ENCODE measurements around the gene ATG14. TPM values are rescaled to one million over a fixed set of nuclear protein-coding genes. Genes with fewer than 3 reads are reported as not detected.

Gene ATG14
- total and polyA plus RNA-seq, 2 donors from 2014 or later, result 5.2 to 13.3 TPM

- intact Hi-C loops (cut with DNase I), result no loop called here
- H3K9ac ChIP-seq (ENCODE audit: low read length in 3 of 3), result no peak overlapping the region
- no peak for TF ChIP-seq CTCF (IDR thresholded peaks at IDR 0.05; ENCODE audit: borderline replicate concordance, extremely low read depth, insufficient read depth)
- H3K36me3 ChIP-seq (ENCODE audit: control insufficient read depth in 2 of 3, insufficient read depth in 3 of 3, low read length in 3 of 3), result no peaks in the 10 kb centered on the region
- H3K27ac ChIP-seq (ENCODE audit: low read depth in 2 of 2, low read length in 2 of 2), result no peak overlapping the region
- H3K9me3 ChIP-seq (ENCODE audit: control insufficient read depth in 2 of 3, insufficient read depth in 1 of 3, low read length in 3 of 3), result no peaks in the 10 kb centered on the region
- no peaks in the 10 kb centered on the region for H3K4me1 ChIP-seq (ENCODE audit: control insufficient read depth in 2 of 3, insufficient read depth in 2 of 3, low read depth in 1 of 3, low read length in 3 of 3)
- peak in 1 of 5 donors; percentile 27 for DNase-seq
- H3K4me3 ChIP-seq (ENCODE audit: low read length in 3 of 3), result no peak overlapping the region
- no peak for FAIRE-seq
- H3K27me3 ChIP-seq (ENCODE audit: control insufficient read depth, insufficient read depth, low read length), result no peaks in the 10 kb centered on the region
Observed at GRCh38 chr14:55448141-55448614, 36.5 kb upstream of the ATG14 start.

DNA sequence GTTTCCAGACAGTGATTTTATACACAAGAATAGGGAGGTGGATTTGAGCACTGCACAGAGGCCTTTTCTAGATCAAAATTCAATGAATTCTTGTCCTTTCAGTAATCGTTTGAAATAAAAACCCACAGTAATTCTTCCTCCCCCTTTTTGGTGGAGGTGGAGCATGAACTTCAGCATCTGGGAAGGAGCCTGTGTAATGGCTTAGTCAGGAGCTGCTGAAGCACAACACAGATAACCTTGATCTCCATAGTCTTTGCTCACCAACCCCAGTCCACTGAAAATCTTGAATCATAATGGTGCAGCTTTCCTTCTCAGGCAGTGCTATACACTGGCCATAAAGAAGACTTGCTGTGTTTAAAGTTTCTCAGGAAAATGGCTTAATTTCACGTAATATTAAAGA lies 35.2 kb upstream of the ATG14 start:
- Histone ChIP-seq H3K27ac (ENCODE audit: low read depth in 2 of 2, low read length in 2 of 2) (no peak overlapping the region), H3K9me3 (ENCODE audit: control insufficient read depth in 2 of 3, insufficient read depth in 1 of 3, low read length in 3 of 3) (no peaks in the 10 kb centered on the region), H3K4me1 (ENCODE audit: control insufficient read depth in 2 of 3, insufficient read depth in 2 of 3, low read depth in 1 of 3, low read length in 3 of 3) (no peaks in the 10 kb centered on the region), H3K36me3 (ENCODE audit: control insufficient read depth in 2 of 3, insufficient read depth in 3 of 3, low read length in 3 of 3) (no peaks in the 10 kb centered on the region), H3K9ac (ENCODE audit: low read length in 3 of 3) (no peak overlapping the region), H3K27me3 (ENCODE audit: control insufficient read depth, insufficient read depth, low read length) (no peaks in the 10 kb centered on the region), H3K4me3 (ENCODE audit: low read length in 3 of 3) (no peak overlapping the region)
- DNase-seq, result peak in 2 of 5 donors; percentile 30 to 51
- intact Hi-C loops (cut with DNase I), result no loop called here
- no peak for FAIRE-seq
- TF ChIP-seq CTCF (IDR thresholded peaks at IDR 0.05; ENCODE audit: borderline replicate concordance, extremely low read depth, insufficient read depth), result no peak

GRCh38 chr14:55446127-55446736 lies 34.6 kb upstream of the ATG14 start:
- H3K27ac ChIP-seq (ENCODE audit: low read depth in 2 of 2, low read length in 2 of 2), result no peak overlapping the region
- no peaks in the 10 kb centered on the region for H3K9me3 ChIP-seq (ENCODE audit: control insufficient read depth in 2 of 3, insufficient read depth in 1 of 3, low read length in 3 of 3)
- no peak overlapping the region for H3K4me3 ChIP-seq (ENCODE audit: low read length in 3 of 3)
- no peaks in the 10 kb centered on the region for H3K36me3 ChIP-seq (ENCODE audit: control insufficient read depth in 2 of 3, insufficient read depth in 3 of 3, low read length in 3 of 3)
- no peak overlapping the region for H3K9ac ChIP-seq (ENCODE audit: low read length in 3 of 3)
- DNase-seq (peak in 4 of 5 donors; percentile 71 to 92 (median 80)), FAIRE-seq (peak; percentile 19)
- H3K27me3 ChIP-seq (ENCODE audit: control insufficient read depth, insufficient read depth, low read length), result no peaks in the 10 kb centered on the region
- intact Hi-C loops (cut with DNase I), result no loop called here
- TF ChIP-seq CTCF (IDR thresholded peaks at IDR 0.05; ENCODE audit: borderline replicate concordance, extremely low read depth, insufficient read depth), result peak; percentile 49
- H3K4me1 ChIP-seq (ENCODE audit: control insufficient read depth in 2 of 3, insufficient read depth in 2 of 3, low read depth in 1 of 3, low read length in 3 of 3), result no peaks in the 10 kb centered on the region

- no peak overlapping the region for H3K27ac ChIP-seq (ENCODE audit: low read depth in 2 of 2, low read length in 2 of 2)
- no peak overlapping the region for H3K4me3 ChIP-seq (ENCODE audit: low read length in 3 of 3)
- FAIRE-seq, result no peak
- no peak overlapping the region for H3K9ac ChIP-seq (ENCODE audit: low read length in 3 of 3)
- no peak for TF ChIP-seq CTCF (IDR thresholded peaks at IDR 0.05; ENCODE audit: borderline replicate concordance, extremely low read depth, insufficient read depth)
- DNase-seq, result no peak
- H3K36me3 ChIP-seq (ENCODE audit: control insufficient read depth in 2 of 3, insufficient read depth in 3 of 3, low read length in 3 of 3), result no peaks in the 10 kb centered on the region
- H3K27me3 ChIP-seq (ENCODE audit: control insufficient read depth, insufficient read depth, low read length), result no peaks in the 10 kb centered on the region
- intact Hi-C loops (cut with DNase I), result no loop called here
- no peaks in the 10 kb centered on the region for H3K9me3 ChIP-seq (ENCODE audit: control insufficient read depth in 2 of 3, insufficient read depth in 1 of 3, low read length in 3 of 3)
- H3K4me1 ChIP-seq (ENCODE audit: control insufficient read depth in 2 of 3, insufficient read depth in 2 of 3, low read depth in 1 of 3, low read length in 3 of 3), result no peaks in the 10 kb centered on the region
Observed at GRCh38 chr14:55441286-55441685, 29.7 kb upstream of the ATG14 start.

Data from kidney (tissue), 14 donors.